Parathyroid adenoma (tissue), 2 donors: ENCODE results near the gene ATF5.

Experiments
- H2AFZ ChIP-seq: fragments of 300-600 bp; sonication (generic); one replicate; pipeline ENCODE4 v1.7.0; 2017; ENCODE audit warnings: antibody characterized with exemption, mild to moderate bottlenecking
- H3K27ac ChIP-seq: fragments of 300-600 bp; sonication (generic); one replicate; pipeline ENCODE4 v1.7.0; 2017
- H3K27me3 ChIP-seq: fragments of 300-600 bp; sonication (generic); one replicate; pipeline ENCODE4 v1.7.0; 2017; ENCODE audit warnings: low read length; ENCODE audit not compliant: control insufficient read depth, insufficient read depth
- H3K36me3 ChIP-seq: fragments of 300-600 bp; sonication (generic); one replicate; pipeline ENCODE4 v1.7.0; 2017; ENCODE audit warnings: low read length; ENCODE audit not compliant: control insufficient read depth, insufficient read depth
- H3K4me1 ChIP-seq: fragments of 300-600 bp; sonication (generic); one replicate; pipeline ENCODE4 v1.7.0; 2017; ENCODE audit warnings: control low read depth
- H3K4me2 ChIP-seq: fragments of 300-600 bp; sonication (generic); one replicate; pipeline ENCODE4 v1.7.0; 2017; ENCODE audit warnings: low read length
- H3K4me3 ChIP-seq: fragments of 300-600 bp; sonication (generic); one replicate; pipeline ENCODE4 v1.7.0; 2017; ENCODE audit warnings: low read depth, low read length
- H3K79me2 ChIP-seq: fragments of 300-600 bp; sonication (generic); one replicate; pipeline ENCODE4 v1.7.0; 2017; ENCODE audit warnings: control low read depth
- H3K9ac ChIP-seq: fragments of 300-600 bp; sonication (generic); one replicate; pipeline ENCODE4 v1.7.0; 2017; ENCODE audit warnings: mild to moderate bottlenecking
- H3K9me3 ChIP-seq: fragments of 300-600 bp; sonication (generic); one replicate; pipeline ENCODE4 v1.7.0; 2017; ENCODE audit warnings: low read length; ENCODE audit not compliant: control insufficient read depth
- TF ChIP-seq, protein P1 (sequence below): fragments of 300-600 bp; sonication (generic); IDR thresholded peaks from one replicate; pipeline ENCODE4 v1.7.0; 2017; ENCODE audit warnings: antibody characterized with exemption, mild to moderate bottlenecking
- donor health status: primary hyperparathyroidism.

ATF5 gene

DNA sequence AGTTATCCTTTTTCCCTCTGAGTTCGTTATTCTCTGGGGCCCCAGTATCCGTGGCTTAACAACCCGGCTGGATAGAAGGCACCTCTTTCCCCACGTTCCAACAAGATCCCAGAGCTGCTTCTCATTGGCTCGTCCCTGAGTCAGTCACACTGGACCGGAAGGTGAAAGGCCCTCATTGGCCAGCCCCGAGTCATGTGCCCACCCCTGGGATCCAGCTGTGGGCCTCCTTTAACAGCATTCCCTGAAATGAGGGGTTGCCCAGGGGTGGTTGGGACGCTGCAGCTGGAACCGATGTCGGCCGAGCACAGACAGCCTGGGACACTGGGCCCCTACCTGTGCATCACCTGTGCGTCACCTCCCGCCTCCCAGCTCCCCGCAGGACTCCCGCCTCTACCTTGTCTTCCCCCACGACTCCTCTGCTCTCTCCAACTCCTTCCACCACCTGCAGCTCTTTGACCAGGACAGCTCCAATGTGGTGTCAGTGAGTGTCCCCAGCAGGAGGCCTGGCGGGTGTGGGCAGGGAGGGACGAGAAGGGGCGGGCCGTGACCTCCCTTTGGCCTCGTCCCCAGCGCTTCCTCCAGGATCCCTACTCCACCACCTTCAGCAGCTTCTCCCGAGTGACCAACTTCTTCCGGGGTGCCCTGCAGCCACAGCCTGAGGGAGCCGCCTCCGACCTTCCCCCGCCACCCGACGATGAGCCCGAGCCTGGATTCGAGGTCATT lies 47.2 kb upstream of the ATF5 start:
- Histone ChIP-seq H3K9ac (no peak overlapping the region), H3K27me3 (no peaks in the 10 kb centered on the region), H3K36me3 (no peaks in the 10 kb centered on the region), H3K27ac (no peak overlapping the region), H2AFZ (no peak overlapping the region), H3K9me3 (no peaks in the 10 kb centered on the region), H3K79me2 (no peaks in the 10 kb centered on the region), H3K4me2 (no peak overlapping the region), H3K4me1 (no peaks in the 10 kb centered on the region), H3K4me3 (no peak overlapping the region)
- TF ChIP-seq, protein P1, sequence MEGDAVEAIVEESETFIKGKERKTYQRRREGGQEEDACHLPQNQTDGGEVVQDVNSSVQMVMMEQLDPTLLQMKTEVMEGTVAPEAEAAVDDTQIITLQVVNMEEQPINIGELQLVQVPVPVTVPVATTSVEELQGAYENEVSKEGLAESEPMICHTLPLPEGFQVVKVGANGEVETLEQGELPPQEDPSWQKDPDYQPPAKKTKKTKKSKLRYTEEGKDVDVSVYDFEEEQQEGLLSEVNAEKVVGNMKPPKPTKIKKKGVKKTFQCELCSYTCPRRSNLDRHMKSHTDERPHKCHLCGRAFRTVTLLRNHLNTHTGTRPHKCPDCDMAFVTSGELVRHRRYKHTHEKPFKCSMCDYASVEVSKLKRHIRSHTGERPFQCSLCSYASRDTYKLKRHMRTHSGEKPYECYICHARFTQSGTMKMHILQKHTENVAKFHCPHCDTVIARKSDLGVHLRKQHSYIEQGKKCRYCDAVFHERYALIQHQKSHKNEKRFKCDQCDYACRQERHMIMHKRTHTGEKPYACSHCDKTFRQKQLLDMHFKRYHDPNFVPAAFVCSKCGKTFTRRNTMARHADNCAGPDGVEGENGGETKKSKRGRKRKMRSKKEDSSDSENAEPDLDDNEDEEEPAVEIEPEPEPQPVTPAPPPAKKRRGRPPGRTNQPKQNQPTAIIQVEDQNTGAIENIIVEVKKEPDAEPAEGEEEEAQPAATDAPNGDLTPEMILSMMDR, result no peak

DNA sequence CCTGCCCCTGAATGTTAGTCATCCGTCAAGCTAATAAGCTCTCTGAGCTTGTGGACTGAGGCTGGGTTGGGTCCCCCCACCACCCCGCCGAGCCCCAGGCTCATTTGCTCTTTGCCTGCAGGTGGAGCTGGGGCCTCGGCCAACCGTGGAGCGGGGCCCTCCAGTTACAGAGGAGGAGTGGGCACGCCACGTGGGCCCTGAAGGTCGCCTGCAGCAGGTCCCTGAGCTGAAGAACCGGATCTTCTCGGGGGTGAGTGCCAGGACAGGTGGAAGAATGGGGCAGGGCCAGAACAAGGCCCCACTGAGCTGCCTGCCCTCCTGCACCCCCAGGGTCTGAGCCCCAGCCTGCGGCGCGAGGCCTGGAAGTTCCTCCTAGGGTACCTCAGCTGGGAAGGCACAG lies 46.4 kb upstream of the ATF5 start:
- H3K79me2 ChIP-seq, result no peaks in the 10 kb centered on the region
- no peaks in the 10 kb centered on the region for H3K36me3 ChIP-seq
- H3K4me1 ChIP-seq, result no peaks in the 10 kb centered on the region
- H3K9ac ChIP-seq, result no peak overlapping the region
- H2AFZ ChIP-seq, result no peak overlapping the region
- no peak overlapping the region for H3K4me2 ChIP-seq
- H3K4me3 ChIP-seq, result no peak overlapping the region
- no peaks in the 10 kb centered on the region for H3K9me3 ChIP-seq
- TF ChIP-seq, protein P1, result no peak
- no peak overlapping the region for H3K27ac ChIP-seq
- no peaks in the 10 kb centered on the region for H3K27me3 ChIP-seq

DNA sequence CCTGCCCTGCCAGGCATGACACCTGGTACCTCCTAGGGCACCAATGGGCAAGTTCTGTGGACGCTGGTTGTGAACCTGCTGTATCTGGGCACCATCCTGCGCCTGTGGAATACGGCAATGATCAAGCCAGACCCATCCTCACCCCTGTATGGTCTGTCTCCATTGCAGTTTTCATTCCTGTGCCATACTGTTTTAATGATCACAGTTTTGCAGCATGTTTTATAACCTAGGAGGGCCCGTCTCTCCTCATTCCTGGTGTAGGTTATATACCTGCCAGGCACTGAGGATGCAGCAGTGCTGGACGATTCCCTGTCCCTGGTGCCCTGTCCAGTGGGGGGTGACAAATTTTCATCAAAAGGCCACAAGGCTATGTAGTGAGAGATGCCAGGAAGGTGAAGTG lies 45.9 kb upstream of the ATF5 start:
- Histone ChIP-seq H3K36me3 (no peaks in the 10 kb centered on the region), H3K27ac (no peak overlapping the region), H3K4me2 (no peak overlapping the region), H3K79me2 (no peaks in the 10 kb centered on the region), H3K9ac (no peak overlapping the region), H3K4me3 (no peak overlapping the region), H3K27me3 (no peaks in the 10 kb centered on the region), H2AFZ (no peak overlapping the region), H3K9me3 (no peaks in the 10 kb centered on the region), H3K4me1 (no peaks in the 10 kb centered on the region)
- TF ChIP-seq, protein P1, result no peak

DNA sequence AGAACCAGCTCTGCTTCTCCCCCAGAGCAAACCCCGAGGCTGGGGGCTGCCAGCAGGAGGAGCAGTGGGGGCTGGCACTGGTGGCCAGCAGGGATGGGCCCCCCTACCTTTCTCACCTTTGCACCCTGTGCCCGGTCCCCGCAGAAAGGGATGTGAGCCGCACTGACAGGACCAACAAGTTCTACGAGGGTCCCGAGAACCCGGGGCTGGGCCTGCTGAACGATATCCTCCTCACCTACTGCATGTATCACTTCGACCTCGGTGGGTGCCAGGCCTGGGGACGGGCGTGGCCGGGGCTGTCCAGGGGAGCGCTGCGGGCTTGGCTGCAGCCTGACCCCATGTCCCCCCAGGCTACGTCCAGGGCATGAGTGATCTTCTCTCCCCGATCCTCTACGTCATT lies 44.9 kb upstream of the ATF5 start:
- Histone ChIP-seq H3K9me3 (no peaks in the 10 kb centered on the region), H3K36me3 (no peaks in the 10 kb centered on the region), H3K9ac (no peak overlapping the region), H3K79me2 (no peaks in the 10 kb centered on the region), H3K27me3 (no peaks in the 10 kb centered on the region), H3K4me3 (no peak overlapping the region), H3K4me1 (no peaks in the 10 kb centered on the region), H3K27ac (no peak overlapping the region), H2AFZ (no peak overlapping the region), H3K4me2 (no peak overlapping the region)
- TF ChIP-seq, protein P1, result no peak

DNA sequence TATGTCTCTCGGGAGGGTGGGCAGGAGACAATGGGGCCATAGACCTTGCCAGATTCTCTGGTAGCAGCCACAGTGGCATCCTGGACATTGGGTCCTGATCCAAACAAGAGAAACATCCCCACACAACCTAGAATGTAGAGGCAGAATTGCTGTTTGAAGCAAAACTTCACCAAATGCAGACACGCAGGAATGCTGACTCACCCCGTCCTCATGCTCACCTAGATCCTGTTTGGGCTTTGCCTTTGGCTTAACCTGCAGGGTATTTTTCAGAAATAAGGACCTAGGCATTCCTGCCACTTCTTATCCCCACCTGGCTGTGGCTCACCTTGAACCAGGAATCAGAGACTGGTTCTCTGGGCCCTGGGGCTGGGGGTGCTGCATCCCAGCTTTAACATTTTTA lies 44.2 kb upstream of the ATF5 start:
- H3K27ac ChIP-seq, result no peak overlapping the region

More for the DNA sequence above, 44.2 kb upstream of the ATF5 start:
- Histone ChIP-seq H3K4me3 (no peak overlapping the region), H3K4me1 (no peaks in the 10 kb centered on the region), H2AFZ (no peak overlapping the region), H3K4me2 (no peak overlapping the region), H3K27me3 (no peaks in the 10 kb centered on the region), H3K9ac (no peak overlapping the region), H3K79me2 (no peaks in the 10 kb centered on the region), H3K9me3 (no peaks in the 10 kb centered on the region), H3K36me3 (no peaks in the 10 kb centered on the region)
- TF ChIP-seq, protein P1, result no peak
